ENCODE results near the gene DTYMK. TPM values are rescaled to one million over a fixed set of nuclear protein-coding genes. Genes with fewer than 3 reads are reported as not detected.

Gene DTYMK, protein sequence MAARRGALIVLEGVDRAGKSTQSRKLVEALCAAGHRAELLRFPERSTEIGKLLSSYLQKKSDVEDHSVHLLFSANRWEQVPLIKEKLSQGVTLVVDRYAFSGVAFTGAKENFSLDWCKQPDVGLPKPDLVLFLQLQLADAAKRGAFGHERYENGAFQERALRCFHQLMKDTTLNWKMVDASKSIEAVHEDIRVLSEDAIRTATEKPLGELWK
- total RNA-seq = 28.8 and 31.6 TPM in 2 replicates

DNA sequence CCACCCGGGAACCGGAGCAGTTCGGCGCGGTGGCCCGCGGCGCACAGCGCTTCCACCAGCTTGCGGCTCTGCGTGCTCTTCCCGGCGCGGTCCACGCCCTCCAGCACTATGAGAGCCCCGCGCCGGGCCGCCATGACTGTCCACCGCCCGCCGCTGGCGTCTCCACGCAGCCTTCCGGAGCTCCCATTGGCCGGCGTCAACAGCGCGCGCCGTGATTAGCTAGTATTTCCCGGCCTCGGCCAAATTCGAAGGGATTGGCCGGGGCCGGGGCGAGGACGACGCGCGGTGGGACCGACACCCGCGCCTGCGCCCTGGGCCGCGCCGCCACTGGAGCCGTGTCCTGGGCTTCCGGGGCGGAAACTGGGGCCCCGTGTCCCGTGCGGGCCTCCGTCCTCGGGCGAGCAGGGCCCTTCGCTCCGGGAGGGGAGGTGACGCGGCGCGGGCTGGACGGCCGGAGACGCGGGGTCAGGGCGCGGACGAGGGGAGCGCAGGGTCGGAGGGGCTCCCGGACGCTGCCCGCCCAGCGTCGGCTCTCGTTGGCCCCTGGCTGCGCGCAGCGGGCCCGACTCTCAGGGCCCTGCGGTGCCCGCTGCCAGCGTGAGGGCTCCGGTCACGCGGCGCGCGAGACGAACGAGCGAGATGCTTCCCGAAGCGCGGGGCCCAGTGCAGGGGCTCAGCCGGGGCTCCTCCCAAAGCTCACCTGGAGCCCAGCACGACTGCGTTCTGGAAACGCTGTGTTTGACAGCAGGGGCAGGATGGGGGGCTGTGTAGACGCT, at the start of gene DTYMK:
Gene DTYMK (minus strand): TSS at position 166 of the 776 bp plus-strand sequence. CDS start 32 bp downstream, at position 134.

GRCh38 chr2:241734467-241735208, 48.0 kb upstream of the DTYMK start, which contains the start of gene D2HGDH:
D2HGDH (plus strand) TSS chr2:241734630; CDS start chr2:241735225, 595 bp downstream.

GRCh38 chr2:241701399-241702154, 15.0 kb upstream of the DTYMK start, which contains the start of gene ING5:
ING5 (plus strand) TSS chr2:241702039; CDS start chr2:241702066, 27 bp downstream.

DNA sequence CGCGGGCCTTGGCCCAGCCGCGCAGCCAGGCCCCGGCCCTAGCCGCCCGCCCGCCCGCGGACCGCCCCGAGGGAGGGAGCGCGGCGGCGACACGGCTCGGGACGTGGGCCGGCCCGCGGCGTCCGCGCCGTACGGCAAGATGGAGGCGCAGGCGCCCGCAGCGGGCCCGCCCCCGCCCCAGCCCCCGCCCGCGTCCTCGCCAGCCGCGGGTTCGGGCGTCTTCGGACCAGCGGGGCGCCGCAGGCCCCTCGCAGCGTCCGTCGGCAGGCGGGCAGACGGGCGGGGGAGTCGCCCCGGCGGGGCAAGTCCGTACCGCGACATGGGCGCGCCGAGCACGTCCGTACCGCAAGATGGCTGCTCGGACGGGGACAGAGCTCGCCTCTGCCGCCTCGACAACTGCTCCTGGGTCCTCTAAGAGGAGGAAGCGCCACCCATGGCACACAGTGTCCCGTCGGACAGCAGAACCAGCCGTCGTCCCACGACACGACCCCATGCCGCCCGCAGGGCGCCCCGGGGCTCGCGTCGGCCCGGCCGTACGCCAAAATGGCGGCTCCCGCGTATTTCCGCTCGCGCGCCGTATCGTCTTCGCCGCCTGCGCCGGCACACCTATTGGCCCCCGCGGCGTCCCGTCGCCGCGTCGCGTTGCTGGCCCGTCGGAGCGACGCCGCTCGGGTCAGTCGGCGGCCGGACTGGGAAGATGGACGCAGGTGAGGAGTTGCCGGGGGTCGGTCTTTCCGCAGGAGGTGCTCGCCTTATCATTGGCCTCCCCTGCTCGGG, 49.4 kb downstream of the DTYMK start, which contains the start of the genes ATG4B and THAP4:
Gene ATG4B (plus strand): TSS at position 676 of the 777 bp plus-strand sequence. CDS start 22 bp downstream, at position 698.
Gene THAP4 (minus strand): TSS at position 141 of the 777 bp plus-strand sequence. CDS start 141 bp downstream, outside the sequence.

Other genes with a start within 250 kb of the DTYMK start
- gene STK25, start 178.2 kb downstream of the DTYMK start, total RNA-seq = 198 and 268 TPM in 2 replicates
- 64.0 and 78.2 TPM in 2 replicates for gene BOK, start 128.1 kb downstream of the DTYMK start, total RNA-seq
- 36.3 and 46.2 TPM in 2 replicates for gene THAP4, start 49.7 kb downstream of the DTYMK start, total RNA-seq
- gene ATG4B, start 49.1 kb downstream of the DTYMK start, total RNA-seq = 54.6 and 61.7 TPM in 2 replicates
- gene ING5, start 15.2 kb upstream of the DTYMK start, total RNA-seq = 10.8 and 18.3 TPM in 2 replicates
- 13.0 and 14.6 TPM in 2 replicates for gene D2HGDH, start 47.8 kb upstream of the DTYMK start, total RNA-seq
- gene GAL3ST2, start 90.0 kb upstream of the DTYMK start, total RNA-seq = not detected in 2 replicates
- not detected in 2 replicates for gene NEU4, start 122.4 kb upstream of the DTYMK start, total RNA-seq
- gene PDCD1, start 172.1 kb upstream of the DTYMK start, total RNA-seq = not detected in 2 replicates
- not detected in 2 replicates for gene RTP5, start 182.9 kb upstream of the DTYMK start, total RNA-seq